GM19240 (cell line): ENCODE measurements around the gene CCDC134.
A peak's percentile ranks its signal among the peaks of the same experiment; 100 is the strongest.

Source experiments
- DNase-seq: peaks from one replicate; pipeline ENCODE4 v3.0.0; 2011; ENCODE audit warnings: low spot score; ENCODE audit not compliant: insufficient read length

CCDC134 gene

DNA sequence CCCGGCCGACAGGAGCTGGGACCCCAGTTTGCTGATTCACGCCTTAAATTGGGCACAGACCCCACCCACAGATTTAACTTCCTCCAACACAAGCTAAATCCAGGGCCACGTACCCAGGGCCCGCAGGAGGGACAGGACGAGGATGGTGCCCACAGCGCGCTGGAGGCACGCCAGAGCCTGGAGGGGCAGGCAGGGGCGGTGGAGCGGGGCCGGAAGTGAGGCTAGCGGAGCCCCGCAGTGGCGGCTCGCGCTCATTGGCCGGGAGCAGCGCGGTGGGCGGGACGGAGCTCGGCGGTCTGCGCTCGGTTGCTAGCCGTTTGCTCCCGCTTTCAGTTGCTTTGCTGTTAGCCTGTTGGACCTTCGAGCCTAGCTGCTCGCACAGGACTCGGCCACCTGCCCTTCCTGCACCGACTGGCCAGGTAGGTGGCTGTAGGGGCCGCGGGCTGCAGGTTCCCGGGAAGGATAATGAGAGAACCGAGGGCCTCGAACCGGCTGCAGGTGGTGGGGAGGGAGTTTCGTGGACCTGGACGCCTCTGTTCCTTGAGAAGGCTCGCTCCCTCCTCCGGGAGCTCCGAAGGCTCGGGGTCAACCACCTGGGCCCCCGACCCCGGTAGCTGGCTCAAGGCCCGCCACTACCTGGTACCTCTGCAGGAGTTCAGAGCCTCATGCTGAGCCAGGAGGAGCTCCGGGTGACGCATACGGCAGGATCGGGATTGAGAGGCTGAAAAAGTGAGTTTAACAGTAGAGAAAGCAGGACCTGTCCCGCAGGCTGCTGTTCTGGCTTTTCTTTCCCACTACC lies at the start of gene CCDC134:
TSS of gene CCDC134 (plus strand) at position 332 of the 799 bp plus-strand sequence. CDS start 8,212 bp downstream, outside the sequence.
- peak; percentile 93 for DNase-seq

- no peak for DNase-seq
Observed at GRCh38 chr22:41752011-41752970, 48.2 kb upstream of the CCDC134 start.

- DNase-seq, result no peak
Observed at GRCh38 chr22:41753984-41754383, 46.5 kb upstream of the CCDC134 start.

GRCh38 chr22:41757502-41757901 lies 43.0 kb upstream of the CCDC134 start:
- DNase-seq, result no peak

DNA sequence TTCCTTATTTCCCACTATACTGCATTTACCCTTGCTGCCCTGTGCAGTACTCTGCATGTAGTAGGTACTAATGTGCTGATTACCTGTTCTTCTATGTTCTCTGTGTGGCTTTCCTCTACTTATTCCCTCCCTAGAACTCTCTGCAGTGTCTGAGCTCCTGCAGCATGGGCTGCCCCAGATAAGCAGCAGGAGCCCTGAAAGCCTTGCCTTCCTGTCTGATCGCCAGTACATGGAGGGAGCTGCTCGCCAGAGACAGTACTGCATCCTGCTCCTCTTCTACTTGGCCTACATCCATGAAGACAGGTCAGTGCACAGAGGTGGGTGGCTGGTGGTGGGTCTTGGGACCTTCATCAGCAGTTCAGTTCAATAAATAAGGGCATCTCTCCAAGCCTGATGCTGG lies 42.2 kb upstream of the CCDC134 start:
- DNase-seq, result no peak

GRCh38 chr22:41762980-41763779 lies 37.3 kb upstream of the CCDC134 start:
- DNase-seq, result no peak

GRCh38 chr22:41766476-41766875 lies 34.0 kb upstream of the CCDC134 start:
- no peak for DNase-seq

GRCh38 chr22:41768430-41768829 lies 32.0 kb upstream of the CCDC134 start:
- DNase-seq, result no peak

DNA sequence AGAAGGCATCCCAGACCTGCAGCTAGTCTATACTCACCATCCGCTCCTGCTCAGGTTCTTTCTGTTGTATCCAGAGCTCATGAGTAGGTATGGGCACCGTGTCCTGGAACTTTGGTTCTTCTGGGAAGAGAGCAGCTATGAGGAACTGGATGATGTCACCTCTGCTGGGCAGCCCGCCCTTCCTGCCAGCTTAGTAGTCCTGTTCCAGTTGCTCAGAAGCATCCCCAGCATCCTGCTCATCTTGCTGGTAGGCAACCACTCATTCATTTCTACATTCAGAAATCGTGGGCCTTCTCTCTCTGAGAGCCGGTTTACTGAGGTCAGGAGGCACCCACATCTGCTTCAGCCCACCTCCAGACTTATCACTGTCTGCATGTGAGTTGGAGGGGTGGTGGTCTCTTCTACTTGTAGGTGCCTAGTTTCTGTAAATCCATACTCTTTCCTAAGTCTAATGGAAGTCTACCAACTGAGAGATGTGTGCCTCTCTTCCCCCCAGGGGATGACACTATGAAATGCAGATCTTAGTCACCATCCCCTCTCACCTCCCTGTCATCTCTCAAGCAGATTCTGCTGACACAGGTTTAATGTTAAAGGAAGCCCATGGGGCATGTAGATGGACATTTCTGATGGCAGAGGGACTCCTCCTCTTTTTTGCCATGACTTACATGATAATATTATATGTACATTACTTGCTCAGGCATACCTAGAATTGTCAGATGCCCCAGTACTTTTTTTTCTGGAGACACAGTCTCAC lies 29.6 kb upstream of the CCDC134 start:
- DNase-seq, result no peak

DNA sequence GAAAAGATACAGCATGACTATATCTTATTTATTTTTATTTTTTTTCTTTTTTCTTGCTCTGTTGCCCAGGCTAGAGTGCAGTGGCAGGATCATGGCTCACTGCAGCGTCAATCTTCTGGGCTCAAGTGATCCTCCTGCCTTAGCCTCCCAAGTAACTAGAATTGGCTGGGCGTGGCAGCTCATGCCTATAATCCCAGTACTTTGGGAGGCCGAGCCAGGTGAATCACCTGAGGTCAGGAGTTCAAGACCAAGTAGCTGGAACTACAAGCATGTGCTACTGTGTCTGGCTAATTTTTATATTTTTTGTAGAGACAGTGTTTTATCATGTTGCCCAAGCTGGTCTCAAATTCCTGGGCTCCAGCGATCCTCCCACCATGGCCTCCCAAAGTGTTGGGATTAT lies 28.3 kb upstream of the CCDC134 start:
- DNase-seq, result no peak

DNA sequence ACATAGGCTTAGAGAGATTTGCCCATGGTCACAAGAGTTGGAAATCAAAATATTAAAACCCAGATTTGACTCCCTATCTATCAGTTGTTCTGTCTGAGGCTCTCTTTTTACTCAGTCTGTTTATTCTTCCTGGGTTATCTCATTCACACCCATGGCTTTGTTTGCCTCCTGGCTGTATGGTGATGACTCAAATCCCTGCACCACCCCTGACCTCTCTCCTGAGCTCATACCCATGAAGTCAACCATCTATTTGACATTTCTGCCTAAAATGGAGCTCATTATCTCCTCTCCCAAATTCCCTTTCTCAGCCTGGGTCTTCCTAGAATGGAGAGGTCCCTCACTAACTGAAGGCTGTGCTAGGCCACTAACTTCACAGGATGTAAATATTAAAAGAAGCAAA lies 27.8 kb upstream of the CCDC134 start:
- no peak for DNase-seq

- no peak for DNase-seq
Observed at GRCh38 chr22:41775338-41775737, 25.1 kb upstream of the CCDC134 start.

DNA sequence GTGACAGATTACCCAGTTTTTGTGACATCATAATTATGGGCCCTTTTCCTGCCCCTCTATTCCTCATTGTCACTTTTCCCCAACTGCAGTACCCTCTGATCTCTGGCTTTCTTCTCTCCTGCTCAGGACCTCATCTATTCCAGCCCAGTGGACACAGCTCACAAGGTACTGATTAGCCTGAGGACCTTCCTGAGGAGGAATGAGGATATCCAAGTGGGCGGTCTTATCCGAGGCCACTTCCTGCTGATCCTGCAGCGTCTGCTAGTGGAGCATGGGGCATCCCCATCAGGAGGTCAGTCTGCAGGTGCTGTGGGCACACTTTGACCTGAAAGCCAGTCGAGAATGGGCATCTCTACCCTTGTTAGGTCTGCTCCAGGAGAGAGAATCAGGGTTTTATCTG lies 24.5 kb upstream of the CCDC134 start:
- no peak for DNase-seq

- DNase-seq, result no peak
Observed at GRCh38 chr22:41776381-41776780, 24.1 kb upstream of the CCDC134 start.

- DNase-seq, result no peak
Observed at GRCh38 chr22:41777749-41778425, 22.6 kb upstream of the CCDC134 start.

- no peak for DNase-seq
Observed at GRCh38 chr22:41779929-41780505, 20.5 kb upstream of the CCDC134 start.

DNA sequence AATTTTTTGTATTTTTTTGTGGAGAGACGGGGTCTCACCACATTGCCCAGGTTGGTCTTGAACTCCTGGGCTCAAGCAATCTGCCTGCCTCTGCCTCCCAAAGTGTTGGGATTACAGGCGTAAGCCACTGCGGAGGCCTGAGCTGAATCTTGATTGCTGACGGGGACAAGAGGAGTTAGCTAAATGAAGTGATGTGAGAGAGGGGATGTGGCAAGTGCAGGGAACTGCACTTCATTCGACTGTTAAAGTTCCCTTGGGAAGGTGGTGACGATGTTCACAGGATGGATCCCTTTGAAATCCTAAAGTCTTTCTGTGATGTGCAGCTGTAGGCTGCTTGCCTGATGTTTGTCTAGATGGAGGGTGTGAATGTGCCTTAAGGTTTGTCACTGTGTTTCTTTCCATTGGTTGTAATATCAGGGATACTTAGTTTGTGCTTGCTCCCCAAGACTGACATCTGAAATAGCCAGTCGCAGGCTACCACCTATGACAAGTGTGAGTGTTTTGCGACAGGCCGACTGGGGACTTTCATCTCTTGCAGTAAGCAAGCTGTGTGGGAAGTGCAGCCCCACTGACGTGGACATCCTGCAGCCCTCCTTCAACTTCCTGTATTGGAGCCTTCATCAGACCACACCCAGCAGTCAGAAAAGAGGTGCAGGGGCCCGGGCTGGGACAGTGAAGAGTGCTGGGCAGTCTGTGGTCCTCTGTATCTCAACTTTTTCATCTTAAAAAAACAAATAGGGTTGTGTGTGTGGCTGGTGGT lies 19.6 kb upstream of the CCDC134 start:
- DNase-seq, result peak; percentile 82

- DNase-seq, result no peak
Observed at GRCh38 chr22:41781507-41781906, 19.0 kb upstream of the CCDC134 start.

DNA sequence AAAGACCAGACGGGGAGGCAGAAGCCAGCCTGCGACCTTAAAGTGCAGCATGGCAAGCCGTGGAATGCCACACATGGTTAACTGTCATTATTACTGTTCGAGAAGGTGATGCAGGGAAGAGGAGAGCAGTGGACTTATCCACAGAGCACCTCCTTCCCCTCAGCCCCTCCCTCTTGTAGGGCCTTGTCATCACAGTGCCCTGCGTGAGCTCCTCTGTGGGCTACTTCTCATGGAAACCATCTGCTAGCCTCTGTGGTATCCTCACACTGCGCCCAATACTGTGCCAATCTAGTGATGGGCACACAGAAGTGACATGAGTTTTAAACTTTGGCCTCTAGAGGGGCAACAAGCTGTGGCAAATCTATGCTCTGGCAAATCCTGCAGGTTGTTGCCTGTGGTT lies 18.2 kb upstream of the CCDC134 start:
- no peak for DNase-seq
